NB4 (cell line): ENCODE data around the gene HADHB.

Experiments
- POLR2A ChIP-seq: IDR thresholded peaks from 2 replicates; pipeline ENCODE4 v1.6.1; 2011; ENCODE audit warnings: mild to moderate bottlenecking; ENCODE audit not compliant: insufficient read length; ENCODE audit errors: extremely low read depth
- TF ChIP-seq, protein P1 (sequence below): IDR thresholded peaks from one replicate; pipeline ENCODE4 v1.5.1; 2012; ENCODE audit warnings: low read depth, low read length
- TF ChIP-seq, protein P2 (sequence below): IDR thresholded peaks from 2 replicates; pipeline ENCODE4 v1.6.1; 2011; ENCODE audit warnings: low read depth, low read length

DNA sequence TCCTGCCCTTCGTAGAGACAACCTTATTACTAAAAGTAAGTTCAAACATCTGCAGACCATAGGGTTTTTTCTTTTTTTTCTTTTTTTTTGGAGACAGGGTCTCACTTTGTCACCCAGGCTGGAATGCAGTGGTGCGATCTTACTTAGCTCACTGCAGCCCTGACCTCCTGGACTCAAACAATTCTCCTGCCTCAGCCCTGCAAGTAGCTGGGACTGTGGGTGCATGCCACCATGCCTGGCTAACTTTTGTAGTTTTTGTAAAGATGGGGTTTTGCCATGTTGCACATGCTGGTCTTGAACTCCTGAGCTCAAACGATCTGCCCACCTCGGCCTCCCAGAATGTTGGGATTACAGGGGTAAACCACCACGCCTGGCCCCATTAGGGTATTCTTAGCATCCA is 32.7 kb upstream of the HADHB start:
- no peak for TF ChIP-seq POLR2A
- TF ChIP-seq, protein P1, sequence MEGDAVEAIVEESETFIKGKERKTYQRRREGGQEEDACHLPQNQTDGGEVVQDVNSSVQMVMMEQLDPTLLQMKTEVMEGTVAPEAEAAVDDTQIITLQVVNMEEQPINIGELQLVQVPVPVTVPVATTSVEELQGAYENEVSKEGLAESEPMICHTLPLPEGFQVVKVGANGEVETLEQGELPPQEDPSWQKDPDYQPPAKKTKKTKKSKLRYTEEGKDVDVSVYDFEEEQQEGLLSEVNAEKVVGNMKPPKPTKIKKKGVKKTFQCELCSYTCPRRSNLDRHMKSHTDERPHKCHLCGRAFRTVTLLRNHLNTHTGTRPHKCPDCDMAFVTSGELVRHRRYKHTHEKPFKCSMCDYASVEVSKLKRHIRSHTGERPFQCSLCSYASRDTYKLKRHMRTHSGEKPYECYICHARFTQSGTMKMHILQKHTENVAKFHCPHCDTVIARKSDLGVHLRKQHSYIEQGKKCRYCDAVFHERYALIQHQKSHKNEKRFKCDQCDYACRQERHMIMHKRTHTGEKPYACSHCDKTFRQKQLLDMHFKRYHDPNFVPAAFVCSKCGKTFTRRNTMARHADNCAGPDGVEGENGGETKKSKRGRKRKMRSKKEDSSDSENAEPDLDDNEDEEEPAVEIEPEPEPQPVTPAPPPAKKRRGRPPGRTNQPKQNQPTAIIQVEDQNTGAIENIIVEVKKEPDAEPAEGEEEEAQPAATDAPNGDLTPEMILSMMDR = no peak
- TF ChIP-seq, protein P2, sequence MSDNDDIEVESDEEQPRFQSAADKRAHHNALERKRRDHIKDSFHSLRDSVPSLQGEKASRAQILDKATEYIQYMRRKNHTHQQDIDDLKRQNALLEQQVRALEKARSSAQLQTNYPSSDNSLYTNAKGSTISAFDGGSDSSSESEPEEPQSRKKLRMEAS = no peak
